K562 (cell line): ENCODE measurements around the gene ZNF138. TPM values are rescaled to one million over a fixed set of nuclear protein-coding genes. Genes with fewer than 3 reads are reported as not detected.

Experiments
- ATAC-seq: fragments of 200-7000 bp; cut with Tn5 transposase; 3 replicates; pipeline ENCODE4 v1.9.1; 2020; ENCODE audit warnings: moderate library complexity
- Bru-seq: library from RNA; stranded (reverse); fragments of 400-500 nt; gene quantifications from one replicate; lab custom pipeline; 2021; lab: Mats Ljungman, UMichigan
- BruChase-seq, 2 experiments: library from RNA; stranded (reverse); fragments of 400-500 nt; gene quantifications; one replicate each; lab custom pipeline; 2021; lab: Mats Ljungman, UMichigan
- BruUV-seq: library from RNA; stranded (reverse); fragments of 400-500 nt; replicated peaks from 2 replicates; lab custom pipeline; 2021; lab: Mats Ljungman, UMichigan
- CTCF ChIA-PET: fragments of 300-600 bp; formaldehyde crosslinking; extraction: SDS; loops from one replicate; lab custom pipeline; 2021; ENCODE audit warnings: low intra/inter-chr PET ratio; lab: Yijun Ruan, JAX
- POLR2A ChIA-PET: fragments of 300-600, 350-650 bp; sonication (Branson Sonifier 250); formaldehyde crosslinking; extraction: SDS; loops from one replicate; lab custom pipeline; 2021; ENCODE audit warnings: antibody characterized with exemption, inconsistent platforms; lab: Yijun Ruan, JAX
- DNase-seq, 4 experiments: peaks; one replicate each; pipeline versions ENCODE4 v3.0.0 to v3.0.0-alpha.2; 2011 to 2018; ENCODE audit warnings: low spot score in 3 of 4, mixed read lengths in 3 of 4; ENCODE audit errors: extremely low read depth in 1 of 4
- FAIRE-seq: peaks from 2 replicates; lab custom pipeline; 2011; peaks lifted over from hg19 to GRCh38; lab: Jason Lieb, UNC
- H2AFZ ChIP-seq: 2 replicates; pipeline ENCODE4 v1.6.0; 2011; ENCODE audit warnings: low read depth, low read length, control low read depth, inconsistent platforms
- H3K27ac ChIP-seq: fragments of 200-600 bp; 3 replicates; pipeline ENCODE4 v1.8.0; 2011; ENCODE audit warnings: low read depth, mild to moderate bottlenecking, control low read depth, inconsistent platforms, low read length, moderate library complexity, mixed read lengths; ENCODE audit errors: extremely low read depth
- H3K27me3 ChIP-seq, 2 experiments: fragments of 300-600 bp in 1 of 2; 2 replicates in 1 of 2; 3 replicates in 1 of 2; pipeline versions ENCODE4 v1.6.0 to v1.8.0; 2011; ENCODE audit warnings: inconsistent platforms in 2 of 2, low read length in 2 of 2, mild to moderate bottlenecking in 1 of 2, mixed read lengths in 1 of 2, moderate library complexity in 1 of 2; ENCODE audit not compliant: control insufficient read depth in 2 of 2, insufficient read depth in 2 of 2
- H3K36me3 ChIP-seq: fragments of 300-600 bp; 3 replicates; pipeline ENCODE4 v1.8.0; 2011; ENCODE audit warnings: mild to moderate bottlenecking, low read length, inconsistent platforms; ENCODE audit not compliant: control insufficient read depth, insufficient read depth
- H3K4me1 ChIP-seq, 2 experiments: fragments of 200-600 bp in 1 of 2; replicated peaks in 1 of 2; 2 replicates in 1 of 2; 3 replicates in 1 of 2; pipeline versions ENCODE4 v1.5.1 to v1.8.0; 2011; ENCODE audit warnings: inconsistent platforms in 2 of 2, low read length in 2 of 2, mild to moderate bottlenecking in 1 of 2, mixed read lengths in 1 of 2, moderate library complexity in 1 of 2; ENCODE audit not compliant: control insufficient read depth in 2 of 2, insufficient read depth in 2 of 2
- H3K4me2 ChIP-seq: 2 replicates; pipeline ENCODE4 v1.6.1; 2011; ENCODE audit warnings: low read length, control low read depth, inconsistent platforms, mixed read lengths; ENCODE audit not compliant: insufficient read depth
- H3K4me3 ChIP-seq: fragments of 200-600 bp; sonication (generic), shearing (Covaris generic); 2 replicates; pipeline ENCODE4 v1.5.1; 2016; ENCODE audit warnings: control low read depth, inconsistent platforms
- H3K79me2 ChIP-seq: fragments of 200-600 bp; 3 replicates; pipeline ENCODE4 v1.8.0; 2011; ENCODE audit warnings: low read length, inconsistent platforms; ENCODE audit not compliant: control insufficient read depth, insufficient read depth
- H3K9ac ChIP-seq, 2 experiments: 2 replicates each; pipeline versions ENCODE4 v1.6.0 to v1.6.1; 2011; ENCODE audit warnings: low read depth in 2 of 2, low read length in 2 of 2, control low read depth in 1 of 2, inconsistent platforms in 1 of 2, mild to moderate bottlenecking in 1 of 2, mixed read lengths in 1 of 2; ENCODE audit not compliant: insufficient read depth in 1 of 2
- H3K9me1 ChIP-seq: one replicate; pipeline ENCODE4 v1.6.0; 2011; ENCODE audit warnings: inconsistent platforms, mild to moderate bottlenecking, low read length, moderate library complexity; ENCODE audit not compliant: control insufficient read depth, insufficient read depth
- H3K9me3 ChIP-seq: replicated peaks from 2 replicates; pipeline ENCODE4 v1.5.1; 2011; ENCODE audit warnings: low read depth, low read length, inconsistent platforms; ENCODE audit not compliant: control insufficient read depth, insufficient read depth
- H4K20me1 ChIP-seq: replicated peaks from 2 replicates; pipeline ENCODE4 v1.6.1; 2011; ENCODE audit warnings: low read length, inconsistent platforms, mixed read lengths; ENCODE audit not compliant: control insufficient read depth, insufficient read depth
- CTBP1 ChIP-seq: fragments of 450-650 bp; IDR thresholded peaks from 2 replicates; pipeline ENCODE4 v1.6.1; 2016; ENCODE audit warnings: borderline replicate concordance
- CXXC5 ChIP-seq: fragments of 250-450 bp; sonication (Bioruptor Pico); IDR thresholded peaks from 2 replicates; pipeline ENCODE4 v1.8.0; 2022; ENCODE audit warnings: inconsistent platforms, mild to moderate bottlenecking, moderate library complexity
- EHMT2 ChIP-seq: fragments of 450-650 bp; IDR thresholded peaks from 2 replicates; pipeline ENCODE4 v1.6.1; 2018; ENCODE audit warnings: antibody characterized with exemption
- ETV1 ChIP-seq: fragments of 450-650 bp; conservative IDR thresholded peaks from 2 replicates; pipeline ENCODE4 v1.6.1; 2016; ENCODE audit warnings: missing genetic modification characterization, control low read depth, low read depth, missing compliant biosample characterization
- HLTF ChIP-seq: fragments of 450-650 bp; IDR thresholded peaks from 2 replicates; pipeline ENCODE4 v1.6.1; 2016
- KDM2B ChIP-seq: fragments of 250-450 bp; sonication (Bioruptor Pico); IDR thresholded peaks from 2 replicates; pipeline ENCODE4 v1.8.0; 2021; ENCODE audit warnings: mild to moderate bottlenecking, moderate library complexity
- MEF2A ChIP-seq: IDR thresholded peaks from 2 replicates; pipeline ENCODE4 v1.6.1; 2011; ENCODE audit warnings: low read depth, mild to moderate bottlenecking, low read length, moderate library complexity; ENCODE audit not compliant: control insufficient read depth
- MITF ChIP-seq: IDR thresholded peaks from 2 replicates; pipeline ENCODE4 v1.6.1; 2014; ENCODE audit warnings: antibody characterized with exemption
- SRSF3 ChIP-seq: fragments of 200-400 bp; formaldehyde crosslinking; IDR thresholded peaks from 2 replicates; pipeline ENCODE4 v1.6.1; 2016; ENCODE audit warnings: mild to moderate bottlenecking, low read length, moderate library complexity; ENCODE audit not compliant: insufficient read depth
- TFAM ChIP-seq: fragments of 250-450 bp; sonication (Bioruptor Pico); conservative IDR thresholded peaks from 2 replicates; pipeline ENCODE4 v1.5.0; 2021; ENCODE audit warnings: mild to moderate bottlenecking, moderate library complexity
- ZNF174 ChIP-seq: fragments of 250-450 bp; sonication (Bioruptor Pico); IDR thresholded peaks from 2 replicates; pipeline ENCODE4 v1.4.0; 2020; ENCODE audit warnings: mild to moderate bottlenecking
- ZNF507 ChIP-seq: conservative IDR thresholded peaks from 2 replicates; pipeline ENCODE4 v1.6.1; 2017; ENCODE audit warnings: missing genetic modification characterization, missing compliant biosample characterization
- ZNF644 ChIP-seq: fragments of 200-800 bp; sonication (Bioruptor generic); IDR thresholded peaks from 2 replicates; pipeline ENCODE4 v1.6.1; 2016; ENCODE audit warnings: low read depth, missing genetic modification characterization, missing compliant biosample characterization
- ZNF780A ChIP-seq: fragments of 250-450 bp; sonication (Bioruptor Pico); IDR thresholded peaks from 2 replicates; pipeline ENCODE4 v1.5.0; 2021; ENCODE audit warnings: mild to moderate bottlenecking
- WGBS: fragments of 100-300 bp; shearing (Covaris generic); methylation state at CpG from one replicate; pipeline ENCODE4 v1.1.6; 2016; ENCODE audit warnings: low coverage, mixed read lengths; ENCODE audit not compliant: insufficient coverage; ENCODE audit errors: missing lambda C conversion rate; 5-methylcytosine and 5-hydroxymethylcytosine counted together
- in situ Hi-C: fragments of 300-500 bp; cut with MboI; formaldehyde crosslinking; loops from 4 replicates; pipeline ENCODE4 v1.15.0; 2018; ENCODE audit warnings: inconsistent platforms, mixed read lengths
- intact Hi-C: fragments of 100-400 bp; cut with micrococcal nuclease; formaldehyde crosslinking; loops from 2 replicates; pipeline ENCODE4 v1.14.2; 2022
- long read RNA-seq, 3 experiments: library from polyadenylated mRNA in 2 of 3; library from RNA in 1 of 3; unstranded in 2 of 3; stranded (forward) in 1 of 3; transcript quantifications; one replicate each; pipeline ENCODE4 v2.0.0, GENCODE V29; 2019 to 2022
- polyA minus RNA-seq, 3 experiments: library from RNA; depleted of rRNA, polyadenylated mRNA; stranded (reverse); fragments of >200 nt; gene quantifications; 2 replicates each; pipeline ENCODE4 v1.2.3, GENCODE V29; 2011
- polyA plus RNA-seq, 8 experiments: library from polyadenylated mRNA; depleted of rRNA in 4 of 8; stranded (reverse) in 5 of 8; unstranded in 3 of 8; fragments of >200 nt; fragmentation: Nextera tagmentation in 2 of 8; fragmentation: Illumina TruSeq in 1 of 8; extraction: Ambion mirVana in 2 of 8; extraction: Trizol in 1 of 8; gene quantifications; 2 replicates each; pipeline versions ENCODE4 v1.2.1 to v1.2.3, GENCODE V29; 2011 to 2014; ENCODE audit warnings: inconsistent platforms in 1 of 8, missing spikeins in 1 of 8
- total RNA-seq, 7 experiments: library from RNA; depleted of rRNA in 6 of 7; stranded (reverse); fragments of >200 nt in 6 of 7; fragmentation: Illumina TruSeq in 2 of 7; extraction: Trizol in 2 of 7; gene quantifications; 2 replicates each; pipeline versions ENCODE4 v1.2.1 to v1.2.3, GENCODE V29; 2011 to 2021; ENCODE audit warnings: low replicate concordance in 1 of 7
- TF ChIP-seq, protein P1 (sequence below): fragments of 250-450 bp; sonication (Bioruptor Pico); IDR thresholded peaks from 2 replicates; pipeline ENCODE4 v1.5.0; 2020; ENCODE audit warnings: mild to moderate bottlenecking

The ZNF138 gene
- 8.1 and 38.1 TPM in 2 replicates for total RNA-seq (2011; cell fraction: chromatin; rRNA removed; ENCODE audit: low replicate concordance)
- total RNA-seq (2011; cell fraction: nucleolus; rRNA removed), result 5.3 and 6.8 TPM in 2 replicates
- 10.4 and 10.6 TPM in 2 replicates for total RNA-seq (2011; cell fraction: nucleoplasm; rRNA removed)
- total RNA-seq (2014; rRNA removed) (14.6 and 16.9 TPM in 2 replicates), total RNA-seq (2014; rRNA removed; fragmentation: Illumina TruSeq; extraction: Trizol) (27.4 and 31.6 TPM in 2 replicates), total RNA-seq (2015; rRNA removed; fragmentation: Illumina TruSeq; extraction: Trizol) (24.8 and 29.1 TPM in 2 replicates), total RNA-seq (2021) (15.7 and 16.4 TPM in 2 replicates), polyA plus RNA-seq (2011; rRNA removed) (18.3 and 23.2 TPM in 2 replicates), polyA plus RNA-seq (2014; fragmentation: Illumina TruSeq; extraction: Trizol) (26.8 and 34.9 TPM in 2 replicates), polyA plus RNA-seq (2014; fragmentation: Nextera tagmentation; extraction: Ambion mirVana) (10 to 100 TPM; 16.6 to 22.5 TPM), polyA plus RNA-seq (2014; rRNA removed) (22.6 and 23.2 TPM in 2 replicates), polyA minus RNA-seq (2011; rRNA and poly(A)+ RNA removed) (14.8 and 23.9 TPM in 2 replicates), Bru-seq, nascent RNA (percentile 88 among the genes with signal in this experiment), BruChase-seq, experiment 1, labeled RNA remaining after a 2-hour chase (percentile 92 among the genes with signal in this experiment), BruChase-seq, experiment 2, labeled RNA remaining after a 6-hour chase (percentile 91 among the genes with signal in this experiment)
- polyA plus RNA-seq (2011; cell fraction: cytosol; rRNA removed), result 3.7 and 7.1 TPM in 2 replicates
- polyA plus RNA-seq (2011; cell fraction: nucleus; rRNA removed), result 7.2 and 13.0 TPM in 2 replicates
- 11.7 and 25.5 TPM in 2 replicates for polyA plus RNA-seq (2012)
- polyA minus RNA-seq (2011; cell fraction: cytosol; rRNA and poly(A)+ RNA removed), result 7.7 and 7.8 TPM in 2 replicates
- 5.0 and 12.3 TPM in 2 replicates for polyA minus RNA-seq (2011; cell fraction: nucleus; rRNA and poly(A)+ RNA removed)
- long read RNA-seq, experiment 1, transcript ZNF138-203 (2 exons, 2,308 nt), result major isoform, 21 of 75 reads
- long read RNA-seq, experiment 1, transcript ZNF138-205 (3 exons, 1,066 nt), result minor isoform, 7 of 75 reads
- long read RNA-seq, experiment 1, transcript ZNF138-202 (4 exons, 2,679 nt), result minor isoform, 5 of 75 reads
- long read RNA-seq, experiment 1, transcript ZNF138-206 (4 exons, 2,230 nt), result minor isoform, 10 of 75 reads
- long read RNA-seq, experiment 1, partial matches to known transcripts, result 3 of 75 reads
- long read RNA-seq, experiment 1, other reads (novel, unspliced or antisense), result 24 of 75 reads
- long read RNA-seq, experiment 2, partial matches to known transcripts, result 12 of 22 reads
- long read RNA-seq, experiment 2, other reads (novel, unspliced or antisense), result 7 of 22 reads
- long read RNA-seq, experiment 3, transcript ZNF138-203 (2 exons, 2,308 nt), result major isoform, 5 of 16 reads
- long read RNA-seq, experiment 3, partial matches to known transcripts, result 1 of 16 reads
- long read RNA-seq, experiment 3, other reads (novel, unspliced or antisense), result 7 of 16 reads

- H3K36me3 ChIP-seq, result peaks cover 19% of the 10 kb centered on the region; the same call in 2 of the 3 replicates
- H3K4me3 ChIP-seq, result peak within 1 kb of the TSS; percentile 77
- WGBS, result 2% methylated on average over 29 of the region's 32 CpGs
- H4K20me1 ChIP-seq, result no peaks in the 10 kb centered on the region
- ChIA-PET POLR2A (interaction anchor here (0.6 to 1.7 kb wide), 3 partner anchors 8 to 102 kb away, joined by 4 to 7 read pairs (median 7); no protein-coding TSS in a partner anchor), CTCF (no interaction called here)
- peak; percentile 99 for ATAC-seq
- in situ Hi-C loops, result no loop called here
- BruUV-seq, result no TSS peak
- peak; percentile 99 for FAIRE-seq
- H3K4me2 ChIP-seq, result peak within 1 kb of the TSS; percentile 91
- H3K9me1 ChIP-seq, result no peaks in the 10 kb centered on the region
- peaks cover 14 to 17% of the 10 kb centered on the region in 2 experiments; a peak in 4 of 5 replicates for H3K4me1 ChIP-seq
- H2AFZ ChIP-seq, result peak within 1 kb of the TSS; percentile 95
- peak within 1 kb of the TSS; percentile 88 for H3K27ac ChIP-seq
- peaks cover 35% of the 10 kb centered on the region for H3K79me2 ChIP-seq
- no peaks in the 10 kb centered on the region for H3K27me3 ChIP-seq
- peak within 1 kb of the TSS; percentile 82 to 96 for H3K9ac ChIP-seq
- intact Hi-C loops, result no loop called here
- DNase-seq, result peak; percentile 98 to 99 (median 99)
- H3K9me3 ChIP-seq, result no peaks in the 10 kb centered on the region
- TF ChIP-seq CXXC5 (CRISPR knock-in tag) (peak; percentile 81), MITF (no peak), TFAM (CRISPR knock-in tag) (no peak), ZNF507 (tag) (no peak), ZNF174 (CRISPR knock-in tag) (no peak), MEF2A (no peak), KDM2B (CRISPR knock-in tag) (no peak), ZNF644 (no peak), EHMT2 (no peak), HLTF (no peak), ETV1 (tag) (peak; percentile 76), CTBP1 (peak; percentile 54; the same call in 1 of the 2 replicates), SRSF3 (no peak), ZNF780A (no peak)
- TF ChIP-seq, protein P1, sequence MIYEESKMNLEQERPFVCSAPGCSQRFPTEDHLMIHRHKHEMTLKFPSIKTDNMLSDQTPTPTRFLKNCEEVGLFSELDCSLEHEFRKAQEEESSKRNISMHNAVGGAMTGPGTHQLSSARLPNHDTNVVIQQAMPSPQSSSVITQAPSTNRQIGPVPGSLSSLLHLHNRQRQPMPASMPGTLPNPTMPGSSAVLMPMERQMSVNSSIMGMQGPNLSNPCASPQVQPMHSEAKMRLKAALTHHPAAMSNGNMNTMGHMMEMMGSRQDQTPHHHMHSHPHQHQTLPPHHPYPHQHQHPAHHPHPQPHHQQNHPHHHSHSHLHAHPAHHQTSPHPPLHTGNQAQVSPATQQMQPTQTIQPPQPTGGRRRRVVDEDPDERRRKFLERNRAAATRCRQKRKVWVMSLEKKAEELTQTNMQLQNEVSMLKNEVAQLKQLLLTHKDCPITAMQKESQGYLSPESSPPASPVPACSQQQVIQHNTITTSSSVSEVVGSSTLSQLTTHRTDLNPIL (CRISPR knock-in tag), result no peak
Measured at GRCh38 chr7:64794171-64794844, at the start of gene ZNF138. Gene ZNF138, plus strand, starts transcription at chr7:64794428. Its CDS starts 141 bp downstream, at chr7:64794569.
